IMR-90 (cell line): ENCODE data around the gene SPTY2D1. TPM values are rescaled to one million over a fixed set of nuclear protein-coding genes. Genes with fewer than 3 reads are reported as not detected.

ENCODE experiments used
- ATAC-seq: fragments of 200-7000 bp; cut with Tn5 transposase; 2 replicates; pipeline ENCODE4 v1.9.1; 2020; ENCODE audit warnings: low read depth, mild to moderate bottlenecking, moderate library complexity
- BruUV-seq: library from RNA; stranded (reverse); fragments of 400-500 nt; replicated peaks from 2 replicates; lab custom pipeline; 2021; lab: Mats Ljungman, UMichigan
- CTCF ChIA-PET: fragments of 300-600 bp; formaldehyde crosslinking; extraction: SDS; loops from one replicate; lab custom pipeline; 2021; ENCODE audit warnings: antibody characterized with exemption; lab: Yijun Ruan, JAX
- POLR2A ChIA-PET: fragments of 300-600 bp; sonication (Branson Sonifier 250); formaldehyde crosslinking; loops from one replicate; lab custom pipeline; 2022; ENCODE audit warnings: antibody characterized with exemption; ENCODE audit not compliant: unreplicated experiment; lab: Charles Lee
- DNase-seq: peaks from one replicate; pipeline ENCODE4 v3.0.0; 2013
- H2AFZ ChIP-seq: replicated peaks from 2 replicates; pipeline ENCODE3; 2013; ENCODE audit warnings: low read length, mild to moderate bottlenecking; ENCODE audit not compliant: poor library complexity
- H2AK5ac ChIP-seq: 2 replicates; pipeline ENCODE4 v1.6.1; 2013; ENCODE audit warnings: low read depth, low read length, inconsistent platforms
- H2AK9ac ChIP-seq: replicated peaks from 2 replicates; pipeline ENCODE3; 2013; ENCODE audit warnings: mild to moderate bottlenecking, low read depth, low read length, moderate library complexity; ENCODE audit not compliant: poor library complexity
- H2BK120ac ChIP-seq: 2 replicates; pipeline ENCODE4 v1.6.1; 2013; ENCODE audit warnings: low read depth, low read length, inconsistent platforms
- H2BK15ac ChIP-seq: 3 replicates; pipeline ENCODE4 v1.6.1; 2013; ENCODE audit warnings: low read depth, low read length, inconsistent platforms
- H2BK20ac ChIP-seq: 2 replicates; pipeline ENCODE4 v1.6.1; 2013; ENCODE audit warnings: low read depth, mild to moderate bottlenecking, inconsistent platforms, low read length, moderate library complexity
- H2BK5ac ChIP-seq: 2 replicates; pipeline ENCODE4 v1.6.1; 2013; ENCODE audit warnings: mild to moderate bottlenecking, low read depth, low read length, inconsistent platforms; ENCODE audit not compliant: poor library complexity, severe bottlenecking
- H3K14ac ChIP-seq: replicated peaks from 2 replicates; pipeline ENCODE4 v1.6.1; 2013; ENCODE audit warnings: low read depth, low read length, inconsistent platforms
- H3K18ac ChIP-seq: 2 replicates; pipeline ENCODE4 v1.6.1; 2013; ENCODE audit warnings: low read depth, low read length, control low read depth
- H3K23ac ChIP-seq: 2 replicates; pipeline ENCODE4 v1.6.1; 2013; ENCODE audit warnings: low read depth, low read length, inconsistent platforms
- H3K27ac ChIP-seq: 2 replicates; pipeline ENCODE4 v1.5.1; 2013; ENCODE audit warnings: mild to moderate bottlenecking, control low read depth, low read length; ENCODE audit not compliant: insufficient read depth
- H3K27me3 ChIP-seq: 2 replicates; pipeline ENCODE4 v1.6.1; 2013; ENCODE audit warnings: low read length; ENCODE audit not compliant: control insufficient read depth, insufficient read depth
- H3K36me3 ChIP-seq: 2 replicates; pipeline ENCODE4 v1.6.1; 2013; ENCODE audit warnings: low read length, mixed read lengths; ENCODE audit not compliant: control insufficient read depth, insufficient read depth
- H3K4ac ChIP-seq: 2 replicates; pipeline ENCODE4 v1.6.1; 2013; ENCODE audit warnings: low read depth, low read length, inconsistent platforms
- H3K4me1 ChIP-seq: 2 replicates; pipeline ENCODE4 v1.6.1; 2013; ENCODE audit warnings: low read length, mixed read lengths; ENCODE audit not compliant: control insufficient read depth, insufficient read depth
- H3K4me2 ChIP-seq: 2 replicates; pipeline ENCODE4 v1.6.1; 2013; ENCODE audit warnings: low read depth, mild to moderate bottlenecking, control low read depth, low read length, moderate library complexity
- H3K4me3 ChIP-seq: 2 replicates; pipeline ENCODE4 v1.5.1; 2013; ENCODE audit warnings: low read depth, mild to moderate bottlenecking, control low read depth, low read length, moderate library complexity; ENCODE audit not compliant: insufficient read depth
- H3K56ac ChIP-seq: 2 replicates; pipeline ENCODE4 v1.6.1; 2013; ENCODE audit warnings: low read length, inconsistent platforms; ENCODE audit not compliant: insufficient read depth; ENCODE audit errors: extremely low read depth
- H3K79me1 ChIP-seq, 2 experiments: 2 replicates each; pipeline ENCODE4 v1.6.1; 2013; ENCODE audit warnings: low read length in 2 of 2, inconsistent platforms in 1 of 2, low read depth in 1 of 2
- H3K9ac ChIP-seq: 2 replicates; pipeline ENCODE4 v1.6.1; 2013; ENCODE audit warnings: low read depth, low read length, control low read depth
- H3K9me1 ChIP-seq: 2 replicates; pipeline ENCODE4 v1.6.1; 2013; ENCODE audit warnings: low read length, inconsistent platforms; ENCODE audit not compliant: insufficient read depth
- H3K9me3 ChIP-seq: 2 replicates; pipeline ENCODE4 v1.6.1; 2013; ENCODE audit warnings: low read length; ENCODE audit not compliant: control insufficient read depth, insufficient read depth
- H4K20me1 ChIP-seq: 2 replicates; pipeline ENCODE4 v1.6.1; 2013; ENCODE audit warnings: low read length, inconsistent platforms; ENCODE audit not compliant: insufficient read depth
- H4K5ac ChIP-seq: 2 replicates; pipeline ENCODE4 v1.6.1; 2013; ENCODE audit warnings: mild to moderate bottlenecking, low read depth, low read length, control low read depth
- H4K8ac ChIP-seq, 2 experiments: 2 replicates each; pipeline ENCODE4 v1.6.1; 2013; ENCODE audit warnings: low read depth in 2 of 2, low read length in 2 of 2, control low read depth in 1 of 2, inconsistent platforms in 1 of 2
- H4K91ac ChIP-seq: 2 replicates; pipeline ENCODE4 v1.6.1; 2013; ENCODE audit warnings: low read depth, low read length, inconsistent platforms; ENCODE audit not compliant: insufficient read depth
- CEBPB ChIP-seq: IDR thresholded peaks from 2 replicates; pipeline ENCODE4 v1.6.1; 2012; ENCODE audit warnings: low read depth, low read length, improper control_type of control experiment
- CTCF ChIP-seq: conservative IDR thresholded peaks from 2 replicates; pipeline ENCODE4 v1.5.1; 2012; ENCODE audit warnings: mild to moderate bottlenecking, low read depth, low read length, improper control_type of control experiment
- ELK1 ChIP-seq: fragments of 150-350 bp; IDR thresholded peaks from 2 replicates; pipeline ENCODE4 v1.6.1; 2016; ENCODE audit warnings: low read depth, mild to moderate bottlenecking, low read length, moderate library complexity, borderline replicate concordance
- MAFK ChIP-seq: IDR thresholded peaks from 2 replicates; pipeline ENCODE4 v1.6.1; 2012; ENCODE audit warnings: low read depth, low read length, improper control_type of control experiment
- MAZ ChIP-seq: IDR thresholded peaks from 2 replicates; pipeline ENCODE4 v1.6.1; 2012; ENCODE audit warnings: low read depth, mild to moderate bottlenecking, low read length, improper control_type of control experiment, moderate library complexity, borderline replicate concordance
- MXI1 ChIP-seq: IDR thresholded peaks from 2 replicates; pipeline ENCODE4 v1.6.1; 2012; ENCODE audit warnings: low read depth, mild to moderate bottlenecking, low read length, moderate library complexity, borderline replicate concordance
- POLR2A ChIP-seq: IDR thresholded peaks from 2 replicates; pipeline ENCODE4 v1.6.1; 2012; ENCODE audit warnings: mild to moderate bottlenecking, low read depth, low read length
- RAD21 ChIP-seq: IDR thresholded peaks from 2 replicates; pipeline ENCODE4 v1.6.1; 2012; ENCODE audit warnings: low read length, improper control_type of control experiment
- RCOR1 ChIP-seq: IDR thresholded peaks from 2 replicates; pipeline ENCODE4 v1.6.1; 2012; ENCODE audit warnings: mild to moderate bottlenecking, low read length, improper control_type of control experiment; ENCODE audit not compliant: insufficient replicate concordance
- SMC3 ChIP-seq: fragments of 150-350 bp; IDR thresholded peaks from 2 replicates; pipeline ENCODE4 v1.6.1; 2016; ENCODE audit warnings: low read depth, mild to moderate bottlenecking, antibody characterized with exemption, low read length, moderate library complexity
- USF2 ChIP-seq: fragments of 150-350 bp; IDR thresholded peaks from 2 replicates; pipeline ENCODE4 v1.6.1; 2017; ENCODE audit warnings: mild to moderate bottlenecking, antibody characterized with exemption, low read length, low read depth
- WGBS, 2 experiments: methylation state at CpG; one replicate each; pipeline versions ENCODE4 v1.1.5 to v1.1.7; 2013; ENCODE audit warnings: missing lambda C conversion rate in 2 of 2; ENCODE audit not compliant: insufficient read length in 1 of 2; ENCODE audit errors: extremely low coverage in 2 of 2; 5-methylcytosine and 5-hydroxymethylcytosine counted together
- dilution Hi-C: fragments of 300-500 bp; cut with HindIII; formaldehyde crosslinking; loops from one replicate; pipeline ENCODE4 v1.14.3; 2018; ENCODE audit warnings: low sequenced_read_pairs; ENCODE audit not compliant: unreplicated experiment
- in situ Hi-C: fragments of 300-500 bp; cut with MboI; formaldehyde crosslinking; loops from 3 replicates; pipeline ENCODE4 v1.14.3; 2019; ENCODE audit warnings: low sequenced_read_pairs, inconsistent platforms, mixed read lengths
- intact Hi-C: fragments of 100-400 bp; cut with micrococcal nuclease; formaldehyde crosslinking; loops from 2 replicates; pipeline ENCODE4 v1.10.0; 2022
- polyA plus RNA-seq, 3 experiments: library from polyadenylated mRNA; depleted of rRNA; stranded (reverse); fragments of >200 nt; gene quantifications; 2 replicates each; pipeline ENCODE4 v1.2.3, GENCODE V29; 2012; ENCODE audit warnings: low replicate concordance in 1 of 3
- total RNA-seq: library from RNA; depleted of rRNA; stranded (reverse); fragments of >200 nt; gene quantifications from 2 replicates; pipeline ENCODE4 v1.2.3, GENCODE V29; 2012

Gene SPTY2D1
- total and polyA plus RNA-seq, 2 of the 4 experiments (the other 2 are of a cell fraction) = 10.3 to 36.6 TPM

GRCh38 chr11:18641677-18642076 lies 7.5 kb upstream of the SPTY2D1 start:
- Histone ChIP-seq H3K4me1 (no peaks in the 10 kb centered on the region), H2BK120ac (no peak overlapping the region), H2BK15ac (no peak overlapping the region), H3K14ac (no peak overlapping the region), H2BK20ac (no peak overlapping the region), H4K5ac (no peak overlapping the region), H3K4me3 (no peak overlapping the region), H3K27me3 (0 out of 2 replicates have a peak, but pooled peaks cover 4% of the 10 kb centered on the region), H4K91ac (no peak overlapping the region), H2AFZ (no peak overlapping the region), H4K20me1 (no peaks in the 10 kb centered on the region), H3K56ac (no peak overlapping the region), H3K27ac (no peak overlapping the region), H3K18ac (no peak overlapping the region), H3K36me3 (no peaks in the 10 kb centered on the region), H2AK5ac (no peak overlapping the region), H2BK5ac (no peak overlapping the region), H3K9me3 (no peaks in the 10 kb centered on the region), H3K4me2 (no peak overlapping the region), H4K8ac (no peak overlapping the region), H2AK9ac (no peak overlapping the region), H3K9ac (no peak overlapping the region), H3K79me1 (no peaks in the 10 kb centered on the region), H3K9me1 (no peaks in the 10 kb centered on the region), H3K23ac (no peak overlapping the region), H3K4ac (no peak overlapping the region)
- dilution Hi-C loops (no loop called here), intact Hi-C loops (no loop called here), in situ Hi-C loops (no loop called here)
- ATAC-seq (no peak), DNase-seq (no peak)
- CTCF ChIA-PET = no interaction called here
- POLR2A ChIA-PET = no interaction called here
- no CpG with 5 or more reads among the region's 1 CpG for WGBS, 2 experiments
- TF ChIP-seq MAFK = no peak
- TF ChIP-seq SMC3 = no peak
- no peak for TF ChIP-seq RAD21
- TF ChIP-seq USF2 = no peak
- TF ChIP-seq MAZ = no peak
- TF ChIP-seq MXI1 = no peak
- TF ChIP-seq CTCF = no peak
- no peak for TF ChIP-seq RCOR1
- no peak for TF ChIP-seq CEBPB
- no peak for TF ChIP-seq ELK1
- TF ChIP-seq POLR2A = no peak
- BruUV-seq = no TSS peak
